ENCODE data around the gene SYNJ1.
A peak's percentile ranks its signal among the peaks of the same experiment; 100 is the strongest.
"Not testable (repeated sequence)": the region's sequence is repeated elsewhere in the genome, so short reads cannot be mapped to it uniquely, and the experiment has no call there.

Gene SYNJ1, protein sequence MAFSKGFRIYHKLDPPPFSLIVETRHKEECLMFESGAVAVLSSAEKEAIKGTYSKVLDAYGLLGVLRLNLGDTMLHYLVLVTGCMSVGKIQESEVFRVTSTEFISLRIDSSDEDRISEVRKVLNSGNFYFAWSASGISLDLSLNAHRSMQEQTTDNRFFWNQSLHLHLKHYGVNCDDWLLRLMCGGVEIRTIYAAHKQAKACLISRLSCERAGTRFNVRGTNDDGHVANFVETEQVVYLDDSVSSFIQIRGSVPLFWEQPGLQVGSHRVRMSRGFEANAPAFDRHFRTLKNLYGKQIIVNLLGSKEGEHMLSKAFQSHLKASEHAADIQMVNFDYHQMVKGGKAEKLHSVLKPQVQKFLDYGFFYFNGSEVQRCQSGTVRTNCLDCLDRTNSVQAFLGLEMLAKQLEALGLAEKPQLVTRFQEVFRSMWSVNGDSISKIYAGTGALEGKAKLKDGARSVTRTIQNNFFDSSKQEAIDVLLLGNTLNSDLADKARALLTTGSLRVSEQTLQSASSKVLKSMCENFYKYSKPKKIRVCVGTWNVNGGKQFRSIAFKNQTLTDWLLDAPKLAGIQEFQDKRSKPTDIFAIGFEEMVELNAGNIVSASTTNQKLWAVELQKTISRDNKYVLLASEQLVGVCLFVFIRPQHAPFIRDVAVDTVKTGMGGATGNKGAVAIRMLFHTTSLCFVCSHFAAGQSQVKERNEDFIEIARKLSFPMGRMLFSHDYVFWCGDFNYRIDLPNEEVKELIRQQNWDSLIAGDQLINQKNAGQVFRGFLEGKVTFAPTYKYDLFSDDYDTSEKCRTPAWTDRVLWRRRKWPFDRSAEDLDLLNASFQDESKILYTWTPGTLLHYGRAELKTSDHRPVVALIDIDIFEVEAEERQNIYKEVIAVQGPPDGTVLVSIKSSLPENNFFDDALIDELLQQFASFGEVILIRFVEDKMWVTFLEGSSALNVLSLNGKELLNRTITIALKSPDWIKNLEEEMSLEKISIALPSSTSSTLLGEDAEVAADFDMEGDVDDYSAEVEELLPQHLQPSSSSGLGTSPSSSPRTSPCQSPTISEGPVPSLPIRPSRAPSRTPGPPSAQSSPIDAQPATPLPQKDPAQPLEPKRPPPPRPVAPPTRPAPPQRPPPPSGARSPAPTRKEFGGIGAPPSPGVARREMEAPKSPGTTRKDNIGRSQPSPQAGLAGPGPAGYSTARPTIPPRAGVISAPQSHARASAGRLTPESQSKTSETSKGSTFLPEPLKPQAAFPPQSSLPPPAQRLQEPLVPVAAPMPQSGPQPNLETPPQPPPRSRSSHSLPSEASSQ (N-terminal part only)

GRCh38 chr21:32727687-32728455 is at the start of gene SYNJ1:
Gene SYNJ1 (minus strand): TSS chr21:32728013. CDS start chr21:32726895, 1,118 bp downstream.
- TF ChIP-seq CTCF (IDR thresholded peaks at IDR 0.05) = no peak
- Histone ChIP-seq H3K36me3 (peaks cover 0 to 5% (median 0%) of the 10 kb centered on the region in 3 donors), H3K4me3 (peak within 1 kb of the TSS; percentile 73 to 94), H3K27me3 (no peaks in the 10 kb centered on the region), H3K9me3 (no peaks in the 10 kb centered on the region), H3K4me1 (peaks cover 0 to 38% (median 9%) of the 10 kb centered on the region in 4 donors), H3K27ac (peak within 1 kb of the TSS; percentile 92 to 97)
- intact Hi-C loops (cut with DNase I; ENCODE audit: low total_unique reads) = no loop called here
- DNase-seq = peak; percentile 94 to 98

DNA sequence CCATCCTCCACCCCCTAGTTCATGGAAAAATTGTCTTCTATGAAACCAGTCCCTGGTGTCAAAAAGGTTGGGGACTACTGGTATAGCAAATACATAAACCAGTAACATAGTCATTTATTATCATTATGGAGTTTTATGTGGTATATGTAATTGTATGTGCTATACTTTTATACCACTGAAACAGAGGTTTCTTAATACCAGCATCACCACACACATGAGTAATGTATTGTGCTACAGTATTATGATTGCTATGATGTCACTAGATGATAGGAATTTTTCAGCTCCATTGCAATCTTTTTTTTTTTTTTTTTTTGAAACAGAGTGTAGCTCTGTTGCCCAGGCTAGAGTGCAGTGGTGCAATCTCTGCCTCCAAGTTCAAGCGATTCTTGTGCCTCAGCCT is 49.5 kb upstream of the SYNJ1 start:
- no peak for TF ChIP-seq CTCF (IDR thresholded peaks at IDR 0.05)
- no peak for DNase-seq

DNA sequence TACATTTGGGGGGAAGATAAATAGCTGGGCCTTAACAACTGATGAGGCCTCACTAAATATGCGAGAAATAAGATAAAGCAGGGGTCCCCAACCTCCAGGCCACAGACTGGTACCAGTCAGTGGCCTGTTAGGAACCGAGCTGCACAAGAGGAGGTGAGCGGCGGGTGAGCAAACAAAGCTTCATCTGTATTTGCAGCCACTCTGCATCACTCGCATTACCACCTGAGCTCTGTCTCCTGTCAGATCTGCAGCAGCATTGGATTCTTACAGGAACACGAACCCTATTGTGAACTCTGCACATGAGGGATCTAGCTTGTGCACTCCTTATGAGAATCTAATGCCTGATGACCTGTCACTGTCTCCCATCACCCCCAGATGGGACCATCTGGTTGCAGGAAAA is 48.9 kb upstream of the SYNJ1 start:
- DNase-seq = no peak
- Histone ChIP-seq H3K27ac (no peak overlapping the region), H3K36me3 (no peaks in the 10 kb centered on the region), H3K27me3 (no peaks in the 10 kb centered on the region), H3K4me1 (peaks cover 0 to 8% (median 4%) of the 10 kb centered on the region in 4 donors), H3K4me3 (no peak overlapping the region), H3K9me3 (no peaks in the 10 kb centered on the region)
- intact Hi-C loops (cut with DNase I; ENCODE audit: low total_unique reads) = loop anchor here (10.0 kb wide), 1 partner anchor 162 kb away; the partner anchor contains the start of gene CFAP298
- TF ChIP-seq CTCF (IDR thresholded peaks at IDR 0.05) = no peak

More for the DNA sequence above, 49.5 kb upstream of the SYNJ1 start:
- no peaks in the 10 kb centered on the region for H3K9me3 ChIP-seq
- no peak overlapping the region for H3K4me3 ChIP-seq
- H3K27me3 ChIP-seq = no peaks in the 10 kb centered on the region
- H3K27ac ChIP-seq = no peak overlapping the region
- peaks cover 0 to 8% (median 4%) of the 10 kb centered on the region in 4 donors for H3K4me1 ChIP-seq
- no peaks in the 10 kb centered on the region for H3K36me3 ChIP-seq
- intact Hi-C loops (cut with DNase I; ENCODE audit: low total_unique reads) = loop anchor here (10.0 kb wide), 1 partner anchor 162 kb away; the partner anchor contains the start of gene CFAP298

- Histone ChIP-seq H3K4me3 (peak overlapping the region; percentile 61 to 91), H3K4me1 (peaks cover 0 to 38% (median 20%) of the 10 kb centered on the region in 4 donors), H3K27ac (peak overlapping the region in 1 of 2 donors; percentile 78)
- intact Hi-C loops (cut with DNase I; ENCODE audit: low total_unique reads) = loop anchor here (10.0 kb wide), 1 partner anchor 158 kb away; the partner anchor contains the start of gene CFAP298
- H3K27me3 ChIP-seq, H3K36me3 ChIP-seq, H3K9me3 ChIP-seq, DNase-seq: not testable (repeated sequence)
These were observed 45.2 kb upstream of the SYNJ1 start for GRCh38 chr21:32773048-32773344.

- H3K27me3 ChIP-seq = no peaks in the 10 kb centered on the region
- no peaks in the 10 kb centered on the region for H3K9me3 ChIP-seq
- DNase-seq = no peak
- peak overlapping the region; percentile 61 to 91 for H3K4me3 ChIP-seq
- peaks cover 0 to 4% (median 0%) of the 10 kb centered on the region in 3 donors for H3K36me3 ChIP-seq
- TF ChIP-seq CTCF (IDR thresholded peaks at IDR 0.05) = no peak
- peak overlapping the region; percentile 78 to 91 for H3K27ac ChIP-seq
- intact Hi-C loops (cut with DNase I; ENCODE audit: low total_unique reads) = loop anchor here (10.0 kb wide), 1 partner anchor 158 kb away; the partner anchor contains the start of gene CFAP298
- H3K4me1 ChIP-seq = peaks cover 0 to 39% (median 22%) of the 10 kb centered on the region in 4 donors
These were observed 44.7 kb upstream of the SYNJ1 start for GRCh38 chr21:32772281-32773047.
